Large intestine (tissue), 3 donors: ENCODE data around the gene NEK7. TPM values are rescaled to one million over a fixed set of nuclear protein-coding genes. Genes with fewer than 3 reads are reported as not detected.
A peak's percentile ranks its signal among the peaks of the same experiment; 100 is the strongest.
"Not testable (repeated sequence)": the region's sequence is repeated elsewhere in the genome, so short reads cannot be mapped to it uniquely, and the experiment has no call there.

ENCODE experiments used
- DNase-seq, 2 donors: peaks; one replicate each; pipeline versions ENCODE4 v3.0.0 to v3.0.0-alpha.2; 2013
- H3K27ac ChIP-seq: one replicate; pipeline ENCODE4 v1.5.1; 2013; ENCODE audit warnings: low read length
- H3K27me3 ChIP-seq: 2 replicates; pipeline ENCODE4 v1.6.1; 2013; ENCODE audit warnings: low read length; ENCODE audit not compliant: control insufficient read depth, insufficient read depth
- H3K36me3 ChIP-seq: 2 replicates; pipeline ENCODE4 v1.6.1; 2013; ENCODE audit warnings: low read length; ENCODE audit not compliant: control insufficient read depth, insufficient read depth
- H3K4me1 ChIP-seq: one replicate; pipeline ENCODE4 v1.6.1; 2013; ENCODE audit warnings: low read length; ENCODE audit not compliant: control insufficient read depth, insufficient read depth
- H3K4me3 ChIP-seq: one replicate; pipeline ENCODE4 v1.5.1; 2013; ENCODE audit warnings: low read length
- H3K9me3 ChIP-seq: one replicate; pipeline ENCODE4 v1.6.1; 2013; ENCODE audit warnings: mild to moderate bottlenecking, low read depth, low read length, moderate library complexity; ENCODE audit not compliant: control insufficient read depth
- WGBS: methylation state at CpG from one replicate; pipeline ENCODE4 v1.1.5; 2013; ENCODE audit warnings: low lambda C conversion rate; ENCODE audit not compliant: insufficient coverage; 5-methylcytosine and 5-hydroxymethylcytosine counted together
- polyA plus RNA-seq: library from polyadenylated mRNA; unstranded; fragments of 120-200 nt; gene quantifications from one replicate; pipeline ENCODE4 v1.2.1, GENCODE V29; 2013

The NEK7 gene
- polyA plus RNA-seq, 1 donor, result 43.2 TPM

- WGBS, result 83% methylated on average over 1 of the region's 3 CpGs
- Histone ChIP-seq H3K36me3 (no peaks in the 10 kb centered on the region), H3K4me1 (peaks cover 14% of the 10 kb centered on the region), H3K27ac (no peak overlapping the region), H3K4me3 (no peak overlapping the region), H3K27me3 (no peaks in the 10 kb centered on the region), H3K9me3 (no peaks in the 10 kb centered on the region)
- no peak for DNase-seq
Measured at GRCh38 chr1:198183605-198184004, 26.8 kb downstream of the NEK7 start.

- H3K36me3 ChIP-seq, result no peaks in the 10 kb centered on the region
- DNase-seq, result no peak
- no peaks in the 10 kb centered on the region for H3K9me3 ChIP-seq
- no peak overlapping the region for H3K27ac ChIP-seq
- no peak overlapping the region for H3K4me3 ChIP-seq
- WGBS, result no CpG with 5 or more reads among the region's 4 CpGs
- no peaks in the 10 kb centered on the region for H3K27me3 ChIP-seq
- peaks cover 14% of the 10 kb centered on the region for H3K4me1 ChIP-seq
Measured at GRCh38 chr1:198184516-198184915, 27.7 kb downstream of the NEK7 start.

- no peak overlapping the region for H3K27ac ChIP-seq
- WGBS, result 85% methylated on average over 3 of the region's 3 CpGs
Measured at GRCh38 chr1:198185146-198185545, 28.3 kb downstream of the NEK7 start.

GRCh38 chr1:198185759-198186158 is 29.0 kb downstream of the NEK7 start:
- Histone ChIP-seq H3K4me3 (no peak overlapping the region), H3K36me3 (no peaks in the 10 kb centered on the region), H3K9me3 (no peaks in the 10 kb centered on the region), H3K27ac (no peak overlapping the region), H3K4me1 (peaks cover 14% of the 10 kb centered on the region), H3K27me3 (no peaks in the 10 kb centered on the region)
- no peak for DNase-seq
- 0% methylated on average over 1 of the region's 2 CpGs for WGBS

More at GRCh38 chr1:198185146-198185545, 28.3 kb downstream of the NEK7 start:
- no peaks in the 10 kb centered on the region for H3K27me3 ChIP-seq
- no peaks in the 10 kb centered on the region for H3K9me3 ChIP-seq
- no peak for DNase-seq
- no peak overlapping the region for H3K4me3 ChIP-seq
- H3K36me3 ChIP-seq, result no peaks in the 10 kb centered on the region
- peaks cover 14% of the 10 kb centered on the region for H3K4me1 ChIP-seq

GRCh38 chr1:198186916-198187580 is 30.2 kb downstream of the NEK7 start:
- peak in 1 of 2 donors; percentile 15 for DNase-seq
- Histone ChIP-seq H3K27ac (no peak overlapping the region), H3K4me1 (peaks cover 14% of the 10 kb centered on the region), H3K27me3 (no peaks in the 10 kb centered on the region), H3K36me3 (no peaks in the 10 kb centered on the region), H3K9me3 (no peaks in the 10 kb centered on the region), H3K4me3 (no peak overlapping the region)
- WGBS, result no CpG with 5 or more reads among the region's 2 CpGs

- Histone ChIP-seq H3K27ac (peak overlapping the region; percentile 1), H3K9me3 (no peaks in the 10 kb centered on the region), H3K27me3 (no peaks in the 10 kb centered on the region), H3K4me3 (no peak overlapping the region), H3K4me1 (peaks cover 14% of the 10 kb centered on the region), H3K36me3 (no peaks in the 10 kb centered on the region)
- no CpG with 5 or more reads among the region's 3 CpGs for WGBS
- peak in 1 of 2 donors; percentile 48 for DNase-seq
Measured at GRCh38 chr1:198187973-198188588, 31.3 kb downstream of the NEK7 start.

GRCh38 chr1:198191117-198191516 is 34.3 kb downstream of the NEK7 start:
- DNase-seq, result no peak
- peaks cover 14% of the 10 kb centered on the region for H3K4me1 ChIP-seq
- WGBS, result 90% methylated on average over 2 of the region's 2 CpGs
- no peaks in the 10 kb centered on the region for H3K27me3 ChIP-seq
- H3K27ac ChIP-seq, result no peak overlapping the region
- H3K9me3 ChIP-seq, result no peaks in the 10 kb centered on the region
- no peak overlapping the region for H3K4me3 ChIP-seq
- no peaks in the 10 kb centered on the region for H3K36me3 ChIP-seq

GRCh38 chr1:198193871-198194270 is 37.1 kb downstream of the NEK7 start:
- not testable (repeated sequence) for H3K4me3 ChIP-seq, H3K4me1 ChIP-seq, DNase-seq, H3K9me3 ChIP-seq, H3K27ac ChIP-seq, H3K36me3 ChIP-seq, H3K27me3 ChIP-seq
- no CpG with 5 or more reads among the region's 1 CpG for WGBS

GRCh38 chr1:198196630-198197029 is 39.8 kb downstream of the NEK7 start:
- H3K9me3 ChIP-seq, result no peaks in the 10 kb centered on the region
- H3K4me1 ChIP-seq, result no peaks in the 10 kb centered on the region
- H3K27me3 ChIP-seq, result no peaks in the 10 kb centered on the region
- no peak overlapping the region for H3K27ac ChIP-seq
- no peak overlapping the region for H3K4me3 ChIP-seq
- no peaks in the 10 kb centered on the region for H3K36me3 ChIP-seq
- WGBS, result no CpG with 5 or more reads among the region's 3 CpGs
- DNase-seq, result no peak

- no peak overlapping the region for H3K4me3 ChIP-seq
- peaks cover 1% of the 10 kb centered on the region for H3K36me3 ChIP-seq
- no peaks in the 10 kb centered on the region for H3K27me3 ChIP-seq
- WGBS, result 100% methylated on average over 1 of the region's 1 CpG
- H3K9me3 ChIP-seq, result no peaks in the 10 kb centered on the region
- H3K4me1 ChIP-seq, result no peaks in the 10 kb centered on the region
- H3K27ac ChIP-seq, result no peak overlapping the region
- DNase-seq, result no peak
Measured at GRCh38 chr1:198197285-198197684, 40.5 kb downstream of the NEK7 start.

- no peak for DNase-seq
- no peaks in the 10 kb centered on the region for H3K9me3 ChIP-seq
- no peak overlapping the region for H3K4me3 ChIP-seq
- H3K27ac ChIP-seq, result no peak overlapping the region
- H3K27me3 ChIP-seq, result no peaks in the 10 kb centered on the region
- H3K4me1 ChIP-seq, result no peaks in the 10 kb centered on the region
- H3K36me3 ChIP-seq, result peaks cover 2% of the 10 kb centered on the region
Measured at GRCh38 chr1:198199105-198199504, 42.3 kb downstream of the NEK7 start.
